Stimulated activated CD4-positive, alpha-beta T cell treated with anti-CD3 and anti-CD28 coated beads, Interleukin-1b, Interleukin-23, amount 100 ng/mL, for 1 hour (primary cell): ENCODE data around the gene FETUB.

ENCODE experiments used
- DNase-seq, 2 donors: peaks; one replicate each; pipeline ENCODE4 v3.0.0-alpha.2; 2020; ENCODE audit warnings: low read depth in 2 of 2

Gene FETUB

DNA sequence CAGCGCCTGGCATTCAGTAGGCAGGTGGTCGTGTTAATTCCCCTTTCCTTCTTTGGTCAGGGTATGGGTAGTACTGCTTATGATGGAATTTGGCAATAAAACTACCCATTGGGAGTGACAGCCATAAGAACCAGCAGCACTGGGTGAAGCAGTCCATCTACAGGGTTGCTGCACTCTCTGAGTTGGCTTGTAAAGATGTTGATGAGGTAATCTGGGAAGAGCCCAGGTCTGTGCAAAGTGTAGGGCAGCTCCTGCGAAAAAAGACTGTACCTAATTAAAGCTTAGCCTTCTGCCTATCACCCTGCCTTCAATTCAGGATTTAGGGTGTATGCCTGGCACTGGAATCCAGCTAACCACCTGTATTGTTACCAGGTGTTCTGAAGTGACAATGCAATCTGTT lies 4.7 kb upstream of the FETUB start:
- DNase-seq: no peak

- no peak for DNase-seq
Measured at GRCh38 chr3:186636536-186636935, 3.7 kb upstream of the FETUB start.

DNA sequence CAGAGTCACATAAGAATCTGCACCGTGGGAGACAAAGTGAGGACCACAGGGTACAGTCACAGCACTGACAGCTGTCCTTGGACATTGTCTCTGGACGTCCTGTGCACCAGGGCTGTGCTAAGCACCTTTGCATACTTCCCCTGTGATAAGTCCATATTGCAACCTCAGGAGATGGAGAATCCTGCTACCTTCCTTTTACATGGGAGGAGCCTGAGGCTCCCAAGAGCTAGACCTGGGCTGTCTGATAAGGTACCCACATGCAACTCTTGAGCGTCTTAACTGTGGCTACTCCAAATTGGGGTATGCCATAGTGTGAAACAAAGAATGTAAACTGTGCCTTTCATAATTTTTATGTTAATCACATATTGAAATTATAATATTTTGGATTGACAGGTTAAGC lies 2.5 kb upstream of the FETUB start:
- DNase-seq: no peak

GRCh38 chr3:186638259-186638658 lies 1.9 kb upstream of the FETUB start:
- DNase-seq: no peak

DNA sequence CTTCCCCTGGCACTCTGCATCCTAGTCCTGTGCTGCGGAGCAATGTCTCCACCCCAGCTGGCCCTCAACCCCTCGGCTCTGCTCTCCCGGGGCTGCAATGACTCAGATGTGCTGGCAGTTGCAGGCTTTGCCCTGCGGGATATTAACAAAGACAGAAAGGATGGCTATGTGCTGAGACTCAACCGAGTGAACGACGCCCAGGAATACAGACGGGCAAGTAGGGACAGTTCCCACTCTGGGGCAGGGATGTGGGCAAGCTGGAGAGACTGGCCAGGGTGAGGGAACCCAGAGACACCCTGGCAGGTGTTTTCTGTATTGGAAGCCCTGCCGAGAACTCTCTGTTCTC lies 247 bp downstream of the FETUB start:
- DNase-seq: no peak

DNA sequence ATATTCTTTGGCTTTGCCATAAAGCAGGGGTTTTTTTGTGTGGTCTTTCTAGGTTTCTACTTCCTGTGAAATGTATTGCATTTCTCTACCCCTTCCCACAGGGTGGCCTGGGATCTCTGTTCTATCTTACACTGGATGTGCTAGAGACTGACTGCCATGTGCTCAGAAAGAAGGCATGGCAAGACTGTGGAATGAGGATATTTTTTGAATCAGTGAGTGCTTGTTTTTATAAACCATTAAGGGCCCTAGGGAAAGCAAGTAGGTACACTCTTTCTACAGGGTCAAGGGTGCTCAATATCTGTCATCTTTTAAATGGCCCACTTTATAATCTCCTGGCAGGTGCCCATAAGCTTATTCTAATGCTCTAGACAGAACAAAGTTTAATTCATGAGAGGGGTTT lies 730 bp downstream of the FETUB start:
- no peak for DNase-seq

- DNase-seq: no peak
Measured at GRCh38 chr3:186642014-186642413, 1.8 kb downstream of the FETUB start.

- no peak for DNase-seq
Measured at GRCh38 chr3:186643493-186643892, 3.3 kb downstream of the FETUB start.

- DNase-seq: no peak
Measured at GRCh38 chr3:186644683-186645082, 4.5 kb downstream of the FETUB start.

DNA sequence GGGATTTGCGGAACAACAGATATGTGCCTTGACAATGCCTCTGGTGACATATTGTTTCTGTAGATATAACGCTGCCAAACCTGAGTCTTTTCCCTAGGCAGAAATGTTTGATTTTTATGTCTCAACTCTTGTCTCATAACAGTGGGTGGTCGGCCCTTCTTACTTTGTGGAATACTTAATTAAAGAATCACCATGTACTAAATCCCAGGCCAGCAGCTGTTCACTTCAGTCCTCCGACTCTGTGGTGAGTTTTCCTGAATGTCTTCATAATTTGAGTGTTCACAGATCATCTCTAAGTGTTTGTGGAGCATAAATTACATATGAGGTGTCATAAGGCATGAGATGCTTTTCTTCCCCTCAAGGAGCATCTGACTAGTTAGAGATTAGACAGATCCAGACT lies 5.9 kb downstream of the FETUB start:
- no peak for DNase-seq

DNA sequence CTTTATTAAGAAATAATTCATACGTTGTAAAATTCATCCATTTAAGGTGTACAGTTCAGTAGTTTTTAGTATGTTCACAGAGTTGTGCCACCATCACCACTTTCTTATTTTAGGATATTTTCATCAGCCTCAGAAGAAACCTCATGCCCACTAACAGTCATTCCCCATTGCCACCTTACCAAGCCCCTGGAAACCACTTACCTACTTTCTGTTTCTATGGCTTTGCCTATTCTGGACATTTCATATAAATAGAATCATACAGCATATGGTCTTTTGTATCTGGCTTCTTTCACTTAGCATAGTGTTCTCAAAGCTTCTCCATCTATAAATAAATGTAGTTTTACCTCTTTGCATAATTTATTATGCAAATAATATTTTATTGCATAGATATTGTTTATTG lies 6.6 kb downstream of the FETUB start:
- no peak for DNase-seq

DNA sequence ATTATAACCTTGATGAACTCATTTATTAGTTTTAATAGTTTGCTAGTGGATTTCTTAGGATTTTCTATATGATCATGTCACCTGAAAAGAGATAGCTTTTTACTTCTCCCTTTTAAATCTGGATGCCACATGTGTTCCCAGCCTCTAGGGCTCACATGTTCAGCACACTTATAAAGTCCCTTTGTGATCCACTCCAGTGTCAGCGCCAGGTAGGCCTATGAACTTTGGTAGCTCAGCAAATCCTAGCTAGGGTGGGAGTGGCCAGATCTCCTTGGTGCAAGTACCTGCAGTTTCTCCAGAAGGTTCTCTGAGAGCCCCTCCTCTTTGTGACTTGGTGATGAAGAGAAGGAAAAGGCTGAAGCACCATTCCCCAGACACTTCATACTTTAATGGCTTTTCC lies 8.7 kb downstream of the FETUB start:
- no peak for DNase-seq

- no peak for DNase-seq
Measured at GRCh38 chr3:186651678-186652215, 11.5 kb downstream of the FETUB start.

DNA sequence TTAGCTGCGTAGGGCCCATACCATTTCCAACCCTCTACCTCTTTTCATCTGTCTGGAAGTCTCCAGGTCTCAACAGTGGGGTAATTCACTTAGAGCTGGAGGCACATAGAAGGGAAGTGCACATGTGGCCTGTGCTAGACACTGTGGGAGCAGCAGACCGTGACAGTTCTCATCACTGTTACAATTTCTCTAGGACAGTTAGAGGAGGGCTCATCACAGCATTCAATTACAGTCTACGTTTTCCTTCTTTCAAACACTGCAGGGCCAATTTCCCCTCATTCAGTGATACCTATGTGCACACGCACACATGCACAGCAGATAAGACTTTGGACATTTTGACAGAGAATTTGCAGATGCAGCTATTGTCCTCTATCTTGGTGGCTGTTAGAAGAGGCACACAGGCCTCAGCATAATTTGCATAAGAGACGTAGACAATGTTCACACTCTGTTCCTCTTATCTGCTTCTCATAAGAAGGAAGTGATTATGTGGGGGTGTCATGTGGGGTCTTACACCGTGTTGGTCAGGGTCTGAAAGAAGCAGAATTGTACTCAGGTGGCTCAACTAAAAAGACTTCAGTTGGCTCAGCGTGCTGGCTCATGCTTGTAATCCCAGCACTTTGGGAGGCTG lies 13.0 kb downstream of the FETUB start:
- DNase-seq: no peak

GRCh38 chr3:186653984-186654383 lies 13.8 kb downstream of the FETUB start:
- DNase-seq: no peak

DNA sequence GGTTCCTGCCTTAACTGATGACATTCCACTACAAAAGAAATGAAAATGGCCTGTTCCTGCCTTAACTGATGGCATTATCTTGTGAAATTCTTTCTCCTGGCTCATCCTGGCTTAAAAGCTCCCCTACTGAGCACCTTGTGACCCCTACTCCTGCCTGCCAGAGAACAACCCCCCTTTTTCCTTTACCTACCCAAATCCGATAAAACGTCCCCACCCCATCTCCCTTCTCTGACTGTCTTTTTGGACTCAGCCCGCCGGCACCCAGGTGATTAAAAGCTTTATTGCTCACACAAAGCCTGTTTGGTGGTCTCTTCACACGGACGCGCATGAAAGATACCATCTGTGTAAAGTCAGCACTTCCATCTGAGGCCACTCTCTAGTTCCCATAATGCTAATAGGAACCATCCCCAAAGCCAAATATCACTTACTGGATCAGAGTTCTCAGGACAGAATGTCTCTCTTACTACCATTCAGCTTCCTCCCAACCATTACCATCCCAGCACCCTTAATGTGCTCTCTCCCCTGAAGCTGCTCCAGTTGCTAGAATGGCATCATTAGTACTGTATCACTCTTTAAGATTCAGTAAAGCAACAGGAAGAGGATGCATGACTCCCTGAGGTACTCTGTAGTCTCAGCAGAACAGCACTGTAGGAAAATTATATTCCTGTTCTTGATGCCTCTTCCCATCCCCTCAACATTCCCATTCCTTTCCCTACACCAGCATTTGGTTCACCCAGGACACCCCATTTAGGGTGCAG lies 23.3 kb downstream of the FETUB start:
- no peak for DNase-seq

GRCh38 chr3:186664119-186664495 lies 23.9 kb downstream of the FETUB start:
- no peak for DNase-seq

DNA sequence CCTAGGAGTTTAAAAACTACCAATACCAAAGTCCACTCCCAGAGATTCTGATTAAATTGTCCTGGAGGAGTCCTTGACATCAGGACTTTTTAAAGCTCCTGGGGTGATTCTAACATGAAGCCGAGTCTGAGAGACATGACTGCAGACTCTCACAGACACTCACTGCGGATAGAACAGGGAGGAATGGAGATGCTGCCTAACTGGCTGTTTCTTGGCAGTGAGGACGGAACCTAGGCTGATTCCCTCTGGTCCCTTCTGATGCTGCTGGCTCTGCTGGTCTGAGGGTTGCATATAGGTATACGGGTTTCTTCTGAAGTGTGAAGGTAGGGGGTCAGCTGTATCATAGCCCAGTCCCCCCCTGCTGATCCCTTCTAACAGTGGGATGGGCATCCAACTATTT lies 24.3 kb downstream of the FETUB start:
- no peak for DNase-seq

GRCh38 chr3:186665625-186666188 lies 25.5 kb downstream of the FETUB start, which contains the start of gene HRG:
TSS of gene HRG (plus strand) at chr3:186666014. CDS start at chr3:186666032, 18 bp downstream.
- no peak for DNase-seq

DNA sequence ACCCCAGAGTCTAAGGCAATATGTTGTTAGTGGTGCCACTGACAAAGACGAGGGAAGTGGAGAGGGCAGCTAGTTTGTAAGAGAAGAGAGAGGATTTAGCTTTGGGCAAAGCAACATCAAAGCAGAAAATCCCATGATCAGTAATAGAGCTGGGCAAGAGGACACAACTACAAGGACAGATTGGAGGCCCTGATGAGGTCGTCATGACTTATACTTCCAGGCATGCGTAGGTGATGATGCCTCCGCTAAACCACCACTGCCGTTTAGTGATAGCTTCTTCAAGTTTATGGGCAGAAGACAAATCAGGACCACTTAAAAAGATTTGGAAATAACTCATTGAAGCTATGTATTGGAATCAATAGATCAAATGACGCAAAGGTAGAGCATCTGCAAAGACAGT lies 28.2 kb downstream of the FETUB start:
- no peak for DNase-seq

- no peak for DNase-seq
Measured at GRCh38 chr3:186669378-186670084, 29.3 kb downstream of the FETUB start.

GRCh38 chr3:186670155-186670554 lies 30.0 kb downstream of the FETUB start:
- DNase-seq: no peak

GRCh38 chr3:186671051-186671450 lies 30.9 kb downstream of the FETUB start:
- no peak for DNase-seq
